GM18499 (cell line): ENCODE results near the gene STX5.
"Not testable (repeated sequence)": the region's sequence is repeated elsewhere in the genome, so short reads cannot be mapped to it uniquely, and the experiment has no call there.

ENCODE experiments used
- ATAC-seq: cut with Tn5 transposase; IDR thresholded peaks from one replicate; pipeline ENCODE4 v1.9.1; 2021; ENCODE audit warnings: moderate number of reproducible peaks; ENCODE audit not compliant: insufficient read depth, unreplicated experiment

Gene STX5

DNA sequence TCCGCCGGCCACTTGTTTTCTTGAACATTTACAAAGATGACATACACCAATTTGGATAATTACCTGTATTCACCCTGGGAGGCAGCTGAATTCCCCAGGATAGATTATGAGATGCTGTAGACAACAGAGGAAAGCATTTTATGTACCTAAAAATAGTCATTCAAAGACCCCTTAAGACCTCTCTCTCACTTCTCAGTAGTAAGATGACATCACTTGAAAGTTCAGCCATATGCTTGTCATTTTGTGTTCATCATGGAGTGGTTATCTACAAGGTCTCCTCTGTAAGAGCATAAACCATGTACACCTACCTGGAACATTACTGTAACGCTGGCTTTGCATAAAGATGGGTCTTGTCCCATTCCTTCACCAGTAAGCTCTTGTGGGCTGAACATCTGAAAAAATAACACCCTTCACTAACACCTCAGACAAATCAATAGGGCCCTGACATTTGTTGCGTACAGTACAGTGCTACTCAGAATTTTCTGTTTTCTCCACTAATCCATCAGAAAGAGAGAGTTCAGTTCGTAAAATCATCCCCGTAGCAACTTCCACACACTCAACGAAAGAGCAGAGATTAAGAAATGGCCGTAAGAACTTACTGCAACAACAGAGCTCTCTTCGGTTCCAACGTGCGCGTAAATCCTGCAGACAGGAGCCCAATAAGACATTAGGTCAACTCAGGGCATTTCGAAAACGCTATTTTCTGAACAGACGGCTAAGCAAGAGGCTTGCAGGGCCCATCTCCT lies 23.1 kb upstream of the STX5 start:
- no peak for ATAC-seq

DNA sequence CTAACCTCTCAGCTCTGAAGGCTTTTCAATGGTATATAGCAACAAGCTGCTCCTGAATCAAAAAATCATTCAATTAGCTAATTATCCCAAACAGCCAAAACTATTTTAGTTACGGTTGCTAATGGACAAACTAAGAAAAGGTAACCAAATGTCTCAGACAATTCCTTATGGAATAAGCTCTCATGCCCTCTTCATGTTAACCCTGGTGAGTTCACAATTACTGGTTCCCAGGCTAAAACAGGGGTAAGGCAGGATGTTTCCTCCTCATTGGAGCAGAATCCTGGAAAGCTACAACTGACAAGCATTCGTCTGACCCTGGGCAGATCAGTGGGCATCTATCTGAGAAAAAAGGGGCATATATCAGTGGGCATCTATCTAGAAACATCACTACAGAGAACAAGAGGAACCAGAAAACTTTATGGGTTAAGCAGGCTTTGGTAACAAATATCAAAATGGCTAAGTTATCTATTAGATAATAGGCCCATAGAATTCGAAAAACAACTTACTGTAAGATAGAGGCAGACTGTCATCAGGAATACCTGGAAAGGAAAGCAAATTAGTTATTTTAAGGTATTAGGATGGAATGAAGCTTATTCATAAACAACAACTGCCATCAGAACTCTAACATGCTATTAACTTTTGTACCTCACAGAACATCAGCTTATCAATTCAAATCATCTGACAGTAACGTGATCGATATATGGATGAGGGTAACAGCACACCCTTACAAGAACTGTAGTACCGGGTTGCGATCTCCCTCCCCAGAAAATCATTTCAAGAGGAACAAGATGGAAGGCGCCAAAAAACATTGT lies 22.4 kb upstream of the STX5 start:
- no peak for ATAC-seq

DNA sequence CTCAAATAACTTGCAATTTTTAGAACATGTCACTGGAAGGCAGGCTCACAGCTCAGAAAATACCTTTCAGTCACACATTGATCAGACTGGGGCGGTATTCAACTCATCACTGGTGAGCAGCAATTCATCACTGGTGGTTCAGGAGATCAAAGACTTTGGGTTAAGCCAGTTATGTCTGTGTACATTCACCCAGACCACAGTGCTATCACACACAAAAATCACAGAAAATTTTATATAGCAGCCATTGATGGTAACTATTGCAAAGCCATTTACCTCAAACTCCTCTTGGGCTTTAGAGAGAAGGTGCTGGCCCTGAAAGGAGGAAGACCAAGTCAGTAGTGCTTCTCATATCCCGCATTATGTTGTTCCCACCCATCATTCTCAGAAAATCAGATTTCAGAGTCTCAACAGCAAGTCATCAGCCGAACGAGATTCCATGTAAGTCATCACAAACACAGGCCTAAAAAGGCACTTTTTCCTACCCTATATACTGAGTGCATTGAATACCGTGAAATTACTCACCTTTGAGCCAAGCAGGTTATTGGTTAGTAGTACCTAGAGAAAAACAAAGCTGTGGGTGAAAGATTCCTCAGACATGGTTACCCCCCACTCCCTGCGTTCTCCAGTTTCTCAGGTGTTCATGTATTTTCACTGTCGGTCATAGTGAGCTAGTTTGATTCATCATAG lies 21.6 kb upstream of the STX5 start:
- no peak for ATAC-seq

DNA sequence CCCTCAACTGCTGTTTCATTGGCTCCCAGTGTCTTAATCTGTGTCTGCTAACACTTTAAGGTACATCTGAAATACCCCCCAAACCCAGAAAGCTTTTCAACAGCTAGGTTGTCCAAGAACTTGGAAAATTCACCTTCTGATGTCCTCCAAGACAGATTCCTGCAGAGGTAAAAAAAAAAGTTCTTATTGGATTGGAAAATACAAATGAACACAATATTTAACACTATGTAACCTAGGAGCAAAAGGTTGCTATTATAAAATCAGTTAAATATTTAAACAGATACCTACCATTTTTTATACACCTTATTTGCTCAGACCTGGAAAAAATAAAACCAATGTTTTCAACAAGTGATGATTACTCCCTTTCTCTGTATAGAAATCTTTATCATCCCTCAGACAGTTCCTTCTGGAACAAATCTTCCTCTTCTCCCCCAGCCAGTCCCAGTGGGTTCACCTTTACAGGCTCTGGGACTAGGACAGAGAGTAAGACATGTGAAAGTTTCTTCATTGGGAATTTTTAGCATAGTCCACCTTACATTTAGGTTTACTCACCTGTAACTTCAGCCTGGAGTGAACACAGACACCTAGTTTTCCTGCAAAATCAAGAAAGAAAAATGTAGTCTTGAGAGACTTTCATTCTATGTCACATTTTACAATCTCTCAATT lies 20.8 kb upstream of the STX5 start:
- no peak for ATAC-seq

DNA sequence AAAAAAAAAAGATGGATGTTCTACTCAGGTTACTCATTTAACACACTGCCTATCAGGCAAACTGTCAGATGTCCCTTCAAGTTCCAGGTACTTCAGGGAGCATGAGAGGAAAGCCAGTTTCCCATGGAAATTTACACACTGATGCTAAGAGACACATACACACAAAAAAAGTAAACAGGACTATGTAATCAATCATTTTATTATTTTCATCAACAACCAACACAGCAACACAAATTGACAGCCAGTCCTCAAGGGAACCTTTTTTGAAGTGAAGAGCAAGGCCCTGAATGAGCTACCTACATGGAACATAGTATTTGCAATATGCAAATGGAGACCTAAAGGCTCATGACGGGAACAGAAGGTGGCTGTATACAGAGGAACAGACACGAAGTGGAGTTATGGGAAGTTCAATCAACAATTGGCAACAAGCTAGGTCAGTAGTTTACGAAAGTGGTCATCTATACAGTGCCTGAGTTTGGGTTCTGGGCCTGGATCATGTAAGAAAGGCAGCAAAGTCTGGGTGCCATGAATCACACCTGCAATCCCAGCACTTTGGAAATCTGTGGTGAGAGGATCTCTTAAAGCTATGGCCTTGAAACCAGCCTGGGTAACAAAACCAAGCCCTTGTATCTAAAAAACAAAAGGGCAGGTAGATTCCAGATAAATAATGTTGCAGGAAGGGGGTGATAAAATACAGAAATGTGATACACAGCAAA lies 20.1 kb upstream of the STX5 start:
- ATAC-seq, result no peak

DNA sequence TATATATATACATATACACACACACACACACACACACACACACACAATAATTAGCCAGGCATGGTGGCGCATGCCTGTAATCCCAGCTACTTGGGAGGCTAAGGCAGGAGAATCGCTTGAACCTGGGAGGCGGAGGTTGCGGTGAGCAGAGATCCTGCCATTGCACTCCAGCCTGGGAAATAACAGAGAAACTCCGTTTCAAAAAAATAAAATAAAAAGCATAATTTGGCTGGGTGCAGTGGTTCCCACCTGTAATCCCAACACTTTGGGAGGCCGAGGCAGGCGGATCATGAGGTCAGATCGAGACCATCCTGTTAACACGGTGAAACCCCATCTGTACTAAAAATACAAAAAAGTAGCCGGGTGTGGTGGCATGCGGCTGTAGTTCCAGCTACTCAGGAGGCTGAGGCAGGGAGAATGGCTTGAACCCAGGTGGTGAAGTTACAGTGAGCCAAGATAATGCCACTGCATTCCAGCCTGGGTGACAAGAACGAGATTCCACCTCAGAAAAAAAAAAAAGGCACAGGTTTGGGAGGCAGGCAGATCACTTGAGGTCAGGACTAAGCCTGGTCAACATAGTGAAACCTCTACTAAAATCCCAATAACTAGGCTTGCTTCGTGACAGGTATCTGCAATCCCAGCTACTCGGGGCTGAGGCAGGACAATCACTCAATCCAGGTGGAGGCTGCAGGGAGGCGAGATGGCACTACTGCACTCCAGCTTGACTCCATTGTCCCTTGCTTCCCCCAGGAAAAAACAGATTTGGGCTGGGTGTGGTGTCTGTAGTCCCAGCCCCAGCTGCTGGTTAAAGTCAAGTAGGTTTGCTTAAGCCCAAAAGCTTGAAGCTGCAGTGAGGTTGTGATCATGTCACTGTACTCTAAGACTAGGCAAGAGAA lies 19.3 kb upstream of the STX5 start:
- ATAC-seq, result no peak

DNA sequence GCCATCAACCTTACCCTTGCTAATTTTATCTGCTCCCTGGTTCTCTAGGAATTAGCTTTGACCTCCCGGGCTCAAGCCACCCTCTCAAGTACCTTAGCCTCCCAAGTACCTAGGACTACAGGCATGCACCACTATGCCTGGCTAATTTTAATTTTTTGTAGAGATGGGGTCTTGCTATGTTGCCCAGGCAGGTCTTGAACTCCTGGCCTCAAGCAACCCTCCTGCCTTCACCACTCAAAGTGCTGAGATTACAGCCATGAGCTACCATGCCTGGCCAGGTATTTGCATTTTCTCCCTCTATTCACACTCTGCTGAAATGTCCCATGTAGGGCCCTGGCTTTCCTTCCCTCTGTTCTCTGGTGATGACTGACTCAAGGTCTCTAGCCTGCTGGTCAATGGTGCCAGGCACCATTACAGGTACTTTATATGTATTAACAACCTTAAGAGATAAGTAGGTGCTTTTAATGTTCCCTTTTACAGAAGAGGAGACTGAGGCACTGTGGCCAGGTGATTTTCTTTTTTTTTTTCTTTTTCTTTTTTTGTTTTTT lies 16.0 kb upstream of the STX5 start:
- ATAC-seq, result no peak

DNA sequence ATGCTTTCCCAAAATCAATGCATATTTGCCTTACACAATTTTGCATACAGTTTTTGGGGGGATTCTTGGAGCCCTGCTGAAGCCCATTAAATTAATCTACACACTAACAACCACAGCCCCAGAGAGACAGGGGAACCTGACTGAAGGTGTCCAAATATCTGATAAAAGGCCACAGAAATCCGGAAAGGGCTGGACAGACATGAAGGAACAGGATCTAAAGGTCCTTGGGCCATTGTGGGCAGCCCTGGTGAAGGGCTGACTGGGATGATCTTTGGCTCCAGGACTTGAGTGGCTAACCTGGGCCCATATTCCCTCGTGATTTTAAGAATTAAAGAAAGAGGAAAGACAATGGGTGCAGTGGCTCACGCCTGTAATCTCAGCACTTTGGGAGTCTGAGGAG lies 14.3 kb upstream of the STX5 start:
- ATAC-seq, result no peak

DNA sequence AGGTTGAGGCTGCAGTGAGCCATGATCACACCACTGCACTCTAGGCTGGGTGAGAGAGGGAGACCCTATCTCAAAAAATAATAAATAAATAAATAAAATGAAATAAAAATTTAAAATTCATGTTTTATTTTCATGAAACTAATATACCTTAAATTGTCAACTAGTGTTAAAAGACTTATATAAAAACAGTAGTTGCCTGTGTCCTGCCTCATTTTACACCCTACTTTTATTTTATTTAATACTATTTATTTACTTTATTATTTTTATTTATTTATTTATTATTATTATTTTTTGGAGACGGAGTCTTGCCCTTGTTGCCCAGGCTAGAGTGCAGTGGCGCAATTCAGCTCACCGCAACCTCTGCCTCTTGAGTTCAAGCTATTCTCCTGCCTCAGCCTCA lies 12.3 kb upstream of the STX5 start:
- no peak for ATAC-seq

DNA sequence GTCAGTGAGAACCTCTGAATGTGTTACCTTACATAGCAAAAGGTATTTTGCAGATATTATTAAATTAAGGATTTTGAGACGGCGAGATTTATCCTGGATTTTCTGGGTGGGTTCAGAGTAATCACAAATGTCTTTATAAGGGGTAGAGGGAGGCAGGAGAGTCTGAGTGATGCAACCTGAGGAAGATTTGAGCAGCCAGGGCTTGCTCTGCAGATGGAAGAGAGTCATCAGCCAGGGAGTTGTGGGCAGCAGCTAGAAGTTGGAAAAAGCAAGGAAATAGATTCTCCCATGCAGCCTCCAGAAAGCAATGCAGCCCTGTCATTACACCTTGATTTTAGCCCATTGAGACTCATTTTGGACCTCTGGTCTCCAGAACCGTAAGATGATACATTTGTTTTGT lies 11.6 kb upstream of the STX5 start:
- no peak for ATAC-seq

DNA sequence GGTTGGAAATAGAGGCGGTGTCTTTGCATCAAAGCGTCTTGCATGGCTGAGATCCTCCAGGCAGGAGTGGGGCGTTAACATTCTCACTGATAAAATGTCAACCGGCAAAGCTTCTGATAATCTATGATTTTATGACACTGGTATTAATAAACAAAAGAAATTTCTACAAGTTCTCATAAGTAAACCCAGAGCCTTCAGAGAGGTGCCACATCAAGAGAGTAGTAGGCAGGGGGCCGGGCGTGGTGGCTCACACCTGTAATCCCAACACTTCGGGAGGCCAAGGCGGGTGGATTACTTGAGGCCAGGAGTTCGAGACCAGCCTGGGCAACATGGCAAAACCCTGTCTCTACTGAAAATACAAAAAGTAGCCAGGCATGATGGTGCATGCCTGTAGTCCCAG lies 11.0 kb upstream of the STX5 start:
- not testable (repeated sequence) for ATAC-seq

DNA sequence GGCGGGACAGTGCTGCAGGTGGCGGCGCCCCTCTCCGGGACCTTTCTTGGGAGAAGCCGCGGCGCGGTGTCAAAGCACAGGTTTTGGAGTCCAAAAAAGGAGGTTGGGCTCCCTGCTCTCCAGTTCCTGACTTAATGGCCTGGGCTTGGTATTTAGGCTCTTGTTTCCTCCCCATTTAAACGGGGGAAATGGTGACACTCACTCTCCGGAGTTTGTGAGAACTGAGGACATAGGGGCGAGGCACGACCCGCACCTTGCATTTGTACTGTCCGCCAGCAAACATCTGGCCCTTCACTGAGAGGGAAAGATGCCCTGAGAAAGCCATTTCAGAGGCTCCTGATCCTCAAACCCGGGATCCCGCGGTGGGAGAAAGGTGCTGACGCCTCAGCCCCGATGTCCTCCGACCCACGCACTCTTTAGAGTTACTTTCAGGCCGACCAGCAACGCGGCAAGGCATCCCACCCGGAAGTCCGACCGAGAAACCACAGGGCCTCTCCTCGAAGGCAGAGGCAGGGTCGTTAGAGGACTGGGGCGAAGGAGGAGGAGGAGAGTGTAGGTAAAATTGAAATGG lies 10.4 kb upstream of the STX5 start:
- ATAC-seq, result no peak

DNA sequence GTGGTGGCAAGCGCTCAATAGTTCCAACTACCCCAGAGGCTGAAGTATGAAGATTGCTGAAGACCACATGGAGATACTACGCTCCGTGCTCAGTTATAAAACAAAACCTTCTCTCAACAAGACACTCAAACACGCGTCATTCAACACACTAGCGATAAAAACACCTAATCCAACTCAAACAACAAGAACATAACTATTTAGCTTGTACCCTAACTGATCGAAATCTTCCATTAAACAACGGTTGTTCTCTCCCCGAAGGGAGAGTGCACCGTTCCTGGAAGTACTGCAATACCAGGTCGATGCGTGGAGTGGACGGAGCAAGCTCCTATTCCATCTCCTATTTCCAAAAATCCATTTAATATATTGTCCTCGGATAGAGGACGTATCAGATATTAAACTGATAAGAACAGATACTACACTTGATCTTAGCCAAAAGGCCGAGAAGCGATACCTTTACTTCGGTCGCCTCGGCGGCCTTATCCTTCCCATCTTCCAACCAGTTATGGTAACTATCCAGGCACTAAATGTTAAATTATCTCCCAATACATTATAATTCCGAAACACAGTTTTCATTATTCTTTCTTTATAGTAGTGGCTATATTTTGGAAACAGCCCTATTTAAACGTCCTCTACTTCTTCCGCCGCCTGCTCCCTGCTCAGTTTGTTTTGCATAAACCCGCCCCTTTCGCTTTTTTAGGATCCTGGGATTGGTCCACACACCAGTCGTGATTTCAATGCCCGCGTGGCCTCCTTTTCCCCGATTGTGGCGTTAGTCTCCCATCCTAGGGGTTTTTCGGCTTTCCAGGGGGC lies 9.7 kb upstream of the STX5 start:
- peak; percentile 46 for ATAC-seq

DNA sequence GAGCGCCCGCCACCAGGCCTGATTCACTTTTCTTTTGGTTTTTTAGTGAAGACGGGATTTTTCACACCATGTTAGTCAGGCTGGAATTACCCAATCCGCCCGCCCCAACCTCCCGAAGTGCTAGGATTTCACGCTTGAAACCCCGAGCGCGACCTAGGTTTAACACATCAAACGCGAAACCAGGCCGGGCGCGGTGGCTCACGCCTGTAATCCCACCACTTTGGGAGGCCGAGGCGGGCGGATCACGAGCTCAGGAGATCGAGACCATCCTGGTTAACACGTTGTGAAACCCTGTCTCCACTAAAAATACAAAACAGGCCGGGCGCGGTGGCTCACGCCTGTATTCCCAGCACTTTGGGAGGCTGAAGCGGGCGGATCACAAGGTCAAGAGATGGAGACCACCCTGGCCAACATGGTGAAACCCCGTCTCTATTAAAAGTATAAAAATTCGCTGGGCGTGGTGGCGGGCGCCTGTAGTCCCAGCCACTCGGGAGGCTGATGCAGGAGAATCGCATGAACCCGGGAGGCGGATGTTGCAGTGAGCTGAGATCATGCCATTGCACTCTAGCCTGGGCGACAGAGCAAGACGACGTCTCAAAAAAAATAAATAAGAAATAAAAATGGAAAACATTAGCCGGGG lies 9.0 kb upstream of the STX5 start:
- ATAC-seq, result not testable (repeated sequence)

DNA sequence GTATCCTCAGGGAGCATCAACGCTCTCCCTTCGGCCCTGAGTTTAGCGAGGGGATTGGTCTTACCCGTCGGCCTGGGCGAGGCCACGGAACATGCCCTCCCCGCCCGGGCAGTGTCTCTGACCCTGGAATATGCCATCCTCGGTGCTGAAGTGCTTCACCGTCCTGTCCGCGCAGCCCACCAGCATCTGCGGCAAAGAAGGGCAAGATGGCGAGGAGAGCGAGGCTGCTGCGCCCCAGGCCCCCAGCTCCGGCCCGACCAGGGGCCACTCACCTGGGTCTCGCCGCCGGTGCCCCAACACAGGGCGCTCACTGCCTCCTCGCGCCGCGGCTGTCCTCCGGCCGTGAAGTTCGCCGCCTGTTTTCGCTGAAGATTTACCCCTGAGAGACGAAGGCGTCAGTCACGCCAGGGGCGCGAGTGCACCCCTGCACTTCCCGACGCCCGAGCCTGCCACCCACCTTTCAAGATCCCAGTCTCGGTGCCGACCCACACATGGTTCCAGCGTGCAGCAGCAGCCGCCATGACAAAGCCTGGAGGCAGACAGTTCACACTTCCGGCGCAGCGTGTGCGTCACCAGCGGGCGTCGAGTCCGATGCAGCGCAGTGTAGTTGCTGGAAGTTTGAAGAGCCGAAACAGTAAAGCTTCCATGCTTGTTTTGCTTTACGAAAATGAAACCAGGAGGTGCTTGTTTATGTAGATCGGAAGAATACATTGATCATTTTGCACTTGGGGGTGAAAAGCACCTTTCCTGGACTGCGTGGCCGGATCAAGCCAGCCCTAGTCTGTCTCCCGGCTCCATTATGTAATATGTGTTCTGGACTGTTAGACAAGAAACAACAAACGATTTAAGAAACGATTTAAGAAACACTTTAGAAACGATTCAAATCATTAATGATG lies 7.4 kb upstream of the STX5 start, which contains the start of gene WDR74:
Gene WDR74 (minus strand): TSS at position 541 of the 896 bp plus-strand sequence. CDS start 20 bp downstream, at position 521.
- ATAC-seq, result peak; percentile 34

DNA sequence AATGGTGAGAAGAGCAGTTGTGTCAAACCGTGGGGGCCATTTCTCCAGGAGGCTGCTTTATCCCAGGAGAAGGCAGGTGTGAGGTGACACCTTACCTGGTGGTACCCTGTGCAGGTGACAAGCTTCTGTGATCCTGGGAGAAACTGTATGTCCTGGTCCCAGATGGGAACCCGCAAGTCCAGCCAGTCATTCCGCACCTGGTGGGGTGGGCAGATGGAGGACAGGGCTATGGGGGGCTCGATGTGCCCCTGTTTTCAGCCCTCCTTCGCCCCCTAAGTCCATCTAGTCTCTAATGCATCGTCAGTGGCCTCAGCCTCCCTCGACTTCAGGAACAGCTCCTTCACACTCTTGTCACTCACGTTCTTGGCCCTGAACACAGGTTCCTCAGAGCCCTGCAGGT lies 3.5 kb upstream of the STX5 start:
- ATAC-seq, result no peak
